HepG2 (cell line): ENCODE data around the gene TAF6L. TPM values are rescaled to one million over a fixed set of nuclear protein-coding genes. Genes with fewer than 3 reads are reported as not detected.

Source experiments
- TOE1 ChIP-seq: sonication (generic); formaldehyde crosslinking; IDR thresholded peaks from 2 replicates; pipeline ENCODE4 v1.4.0; 2020; ENCODE audit warnings: mild to moderate bottlenecking, missing genetic modification reagents
- TOPORS ChIP-seq: sonication (generic); formaldehyde crosslinking; IDR thresholded peaks from 2 replicates; pipeline ENCODE4 v1.8.0; 2023; ENCODE audit warnings: mild to moderate bottlenecking, missing genetic modification reagents
- ZC3H13 ChIP-seq: sonication (generic); formaldehyde crosslinking; IDR thresholded peaks from 2 replicates; pipeline ENCODE4 v1.8.1; 2023; ENCODE audit warnings: mild to moderate bottlenecking, missing genetic modification reagents, moderate library complexity
- ZNF160 ChIP-seq: sonication (generic); formaldehyde crosslinking; IDR thresholded peaks from 2 replicates; pipeline ENCODE4 v1.8.0; 2022; ENCODE audit warnings: mild to moderate bottlenecking, inconsistent platforms, missing genetic modification reagents
- ZNF563 ChIP-seq: sonication (generic); formaldehyde crosslinking; IDR thresholded peaks from 2 replicates; pipeline ENCODE4 v1.8.0; 2022; ENCODE audit warnings: mild to moderate bottlenecking, moderate library complexity, missing genetic modification reagents
- polyA plus RNA-seq, 8 experiments: library from polyadenylated mRNA; depleted of rRNA in 3 of 8; stranded (reverse) in 7 of 8; unstranded in 1 of 8; fragments of >200 nt; fragmentation: Illumina TruSeq in 4 of 8; extraction: Trizol in 4 of 8; gene quantifications; 2 replicates each; pipeline versions ENCODE4 v1.2.1 to v1.2.3, GENCODE V29; 2011 to 2016; ENCODE audit warnings: low read depth in 4 of 8, missing spikeins in 1 of 8, mixed read lengths in 1 of 8; ENCODE audit not compliant: insufficient read depth in 1 of 8
- total RNA-seq, 5 experiments: library from RNA; depleted of rRNA; stranded (reverse); fragments of >200 nt; fragmentation: Illumina TruSeq; extraction: Trizol; gene quantifications; 2 replicates each; pipeline ENCODE4 v1.2.3, GENCODE V29; 2016; ENCODE audit warnings: low read depth in 1 of 5
- TF ChIP-seq, protein P1 (sequence below): sonication (generic); formaldehyde crosslinking; IDR thresholded peaks from 2 replicates; pipeline ENCODE4 v1.5.1; 2020; ENCODE audit warnings: mild to moderate bottlenecking, missing genetic modification reagents, moderate library complexity
- TF ChIP-seq, protein P2 (sequence below): sonication (generic); formaldehyde crosslinking; IDR thresholded peaks from 2 replicates; pipeline ENCODE4 v1.5.0; 2020; ENCODE audit warnings: mild to moderate bottlenecking, missing genetic modification reagents, borderline replicate concordance
- TF ChIP-seq, protein P3 (sequence below): sonication (generic); formaldehyde crosslinking; IDR thresholded peaks from 2 replicates; pipeline ENCODE4 v1.4.0; 2020; ENCODE audit warnings: mild to moderate bottlenecking, missing genetic modification reagents, borderline replicate concordance

TAF6L gene
- total and polyA plus RNA-seq, 2 of the 13 experiments (the other 11 are each of a cell fraction or from before 2014, with no cell fraction given), result 12.6 to 19.4 TPM

DNA sequence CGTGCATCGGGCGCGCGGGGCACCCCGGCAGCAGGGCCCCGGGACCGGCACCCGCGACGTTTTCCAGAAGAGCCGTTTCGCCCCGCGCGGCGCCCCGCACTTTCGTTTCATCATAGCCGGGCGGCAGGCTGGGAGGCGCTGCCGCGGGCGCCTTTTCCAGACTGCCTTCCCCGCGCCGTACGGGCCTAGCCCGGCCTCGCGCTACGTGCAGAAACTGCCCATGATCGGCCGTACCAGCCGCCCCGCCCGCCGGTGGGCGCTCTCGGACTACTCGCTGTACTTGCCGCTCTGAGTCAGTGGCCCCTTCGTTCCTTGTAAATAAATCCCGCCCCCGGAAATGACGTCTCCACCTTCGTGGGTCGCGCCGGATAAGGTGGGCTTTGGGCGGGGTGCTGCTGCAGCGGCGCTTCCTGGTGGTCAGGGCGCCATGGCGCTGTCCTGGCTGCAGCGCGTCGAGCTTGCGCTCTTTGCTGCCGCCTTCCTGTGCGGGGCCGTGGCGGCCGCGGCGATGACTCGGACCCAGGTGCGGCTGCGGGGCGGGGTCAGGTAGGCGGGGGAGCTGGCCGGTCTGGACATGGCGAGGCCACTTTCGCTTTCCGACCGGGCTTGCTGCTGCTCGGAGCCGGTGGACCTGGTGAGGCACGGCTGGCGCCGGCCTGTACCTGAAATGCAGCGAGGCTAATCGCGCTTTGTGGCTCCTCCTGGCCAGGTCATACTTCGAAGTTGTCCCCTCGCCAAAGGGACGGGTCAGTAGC is 16.0 kb downstream of the TAF6L start, which contains the start of gene TMEM179B (continued):
- TF ChIP-seq ZNF563 (CRISPR knock-in tag) (peak; percentile 90; the same call in 1 of the 2 replicates), TOE1 (peak; percentile 82; the same call in 1 of the 2 replicates), TOPORS (CRISPR knock-in tag) (peak; percentile 97), ZNF160 (CRISPR knock-in tag) (peak; percentile 89), ZC3H13 (CRISPR knock-in tag) (peak; percentile 100)
- TF ChIP-seq, protein P1, sequence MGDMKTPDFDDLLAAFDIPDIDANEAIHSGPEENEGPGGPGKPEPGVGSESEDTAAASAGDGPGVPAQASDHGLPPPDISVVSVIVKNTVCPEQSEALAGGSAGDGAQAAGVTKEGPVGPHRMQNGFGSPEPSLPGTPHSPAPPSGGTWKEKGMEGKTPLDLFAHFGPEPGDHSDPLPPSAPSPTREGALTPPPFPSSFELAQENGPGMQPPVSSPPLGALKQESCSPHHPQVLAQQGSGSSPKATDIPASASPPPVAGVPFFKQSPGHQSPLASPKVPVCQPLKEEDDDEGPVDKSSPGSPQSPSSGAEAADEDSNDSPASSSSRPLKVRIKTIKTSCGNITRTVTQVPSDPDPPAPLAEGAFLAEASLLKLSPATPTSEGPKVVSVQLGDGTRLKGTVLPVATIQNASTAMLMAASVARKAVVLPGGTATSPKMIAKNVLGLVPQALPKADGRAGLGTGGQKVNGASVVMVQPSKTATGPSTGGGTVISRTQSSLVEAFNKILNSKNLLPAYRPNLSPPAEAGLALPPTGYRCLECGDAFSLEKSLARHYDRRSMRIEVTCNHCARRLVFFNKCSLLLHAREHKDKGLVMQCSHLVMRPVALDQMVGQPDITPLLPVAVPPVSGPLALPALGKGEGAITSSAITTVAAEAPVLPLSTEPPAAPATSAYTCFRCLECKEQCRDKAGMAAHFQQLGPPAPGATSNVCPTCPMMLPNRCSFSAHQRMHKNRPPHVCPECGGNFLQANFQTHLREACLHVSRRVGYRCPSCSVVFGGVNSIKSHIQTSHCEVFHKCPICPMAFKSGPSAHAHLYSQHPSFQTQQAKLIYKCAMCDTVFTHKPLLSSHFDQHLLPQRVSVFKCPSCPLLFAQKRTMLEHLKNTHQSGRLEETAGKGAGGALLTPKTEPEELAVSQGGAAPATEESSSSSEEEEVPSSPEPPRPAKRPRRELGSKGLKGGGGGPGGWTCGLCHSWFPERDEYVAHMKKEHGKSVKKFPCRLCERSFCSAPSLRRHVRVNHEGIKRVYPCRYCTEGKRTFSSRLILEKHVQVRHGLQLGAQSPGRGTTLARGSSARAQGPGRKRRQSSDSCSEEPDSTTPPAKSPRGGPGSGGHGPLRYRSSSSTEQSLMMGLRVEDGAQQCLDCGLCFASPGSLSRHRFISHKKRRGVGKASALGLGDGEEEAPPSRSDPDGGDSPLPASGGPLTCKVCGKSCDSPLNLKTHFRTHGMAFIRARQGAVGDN, result peak; percentile 91
- TF ChIP-seq, protein P2, sequence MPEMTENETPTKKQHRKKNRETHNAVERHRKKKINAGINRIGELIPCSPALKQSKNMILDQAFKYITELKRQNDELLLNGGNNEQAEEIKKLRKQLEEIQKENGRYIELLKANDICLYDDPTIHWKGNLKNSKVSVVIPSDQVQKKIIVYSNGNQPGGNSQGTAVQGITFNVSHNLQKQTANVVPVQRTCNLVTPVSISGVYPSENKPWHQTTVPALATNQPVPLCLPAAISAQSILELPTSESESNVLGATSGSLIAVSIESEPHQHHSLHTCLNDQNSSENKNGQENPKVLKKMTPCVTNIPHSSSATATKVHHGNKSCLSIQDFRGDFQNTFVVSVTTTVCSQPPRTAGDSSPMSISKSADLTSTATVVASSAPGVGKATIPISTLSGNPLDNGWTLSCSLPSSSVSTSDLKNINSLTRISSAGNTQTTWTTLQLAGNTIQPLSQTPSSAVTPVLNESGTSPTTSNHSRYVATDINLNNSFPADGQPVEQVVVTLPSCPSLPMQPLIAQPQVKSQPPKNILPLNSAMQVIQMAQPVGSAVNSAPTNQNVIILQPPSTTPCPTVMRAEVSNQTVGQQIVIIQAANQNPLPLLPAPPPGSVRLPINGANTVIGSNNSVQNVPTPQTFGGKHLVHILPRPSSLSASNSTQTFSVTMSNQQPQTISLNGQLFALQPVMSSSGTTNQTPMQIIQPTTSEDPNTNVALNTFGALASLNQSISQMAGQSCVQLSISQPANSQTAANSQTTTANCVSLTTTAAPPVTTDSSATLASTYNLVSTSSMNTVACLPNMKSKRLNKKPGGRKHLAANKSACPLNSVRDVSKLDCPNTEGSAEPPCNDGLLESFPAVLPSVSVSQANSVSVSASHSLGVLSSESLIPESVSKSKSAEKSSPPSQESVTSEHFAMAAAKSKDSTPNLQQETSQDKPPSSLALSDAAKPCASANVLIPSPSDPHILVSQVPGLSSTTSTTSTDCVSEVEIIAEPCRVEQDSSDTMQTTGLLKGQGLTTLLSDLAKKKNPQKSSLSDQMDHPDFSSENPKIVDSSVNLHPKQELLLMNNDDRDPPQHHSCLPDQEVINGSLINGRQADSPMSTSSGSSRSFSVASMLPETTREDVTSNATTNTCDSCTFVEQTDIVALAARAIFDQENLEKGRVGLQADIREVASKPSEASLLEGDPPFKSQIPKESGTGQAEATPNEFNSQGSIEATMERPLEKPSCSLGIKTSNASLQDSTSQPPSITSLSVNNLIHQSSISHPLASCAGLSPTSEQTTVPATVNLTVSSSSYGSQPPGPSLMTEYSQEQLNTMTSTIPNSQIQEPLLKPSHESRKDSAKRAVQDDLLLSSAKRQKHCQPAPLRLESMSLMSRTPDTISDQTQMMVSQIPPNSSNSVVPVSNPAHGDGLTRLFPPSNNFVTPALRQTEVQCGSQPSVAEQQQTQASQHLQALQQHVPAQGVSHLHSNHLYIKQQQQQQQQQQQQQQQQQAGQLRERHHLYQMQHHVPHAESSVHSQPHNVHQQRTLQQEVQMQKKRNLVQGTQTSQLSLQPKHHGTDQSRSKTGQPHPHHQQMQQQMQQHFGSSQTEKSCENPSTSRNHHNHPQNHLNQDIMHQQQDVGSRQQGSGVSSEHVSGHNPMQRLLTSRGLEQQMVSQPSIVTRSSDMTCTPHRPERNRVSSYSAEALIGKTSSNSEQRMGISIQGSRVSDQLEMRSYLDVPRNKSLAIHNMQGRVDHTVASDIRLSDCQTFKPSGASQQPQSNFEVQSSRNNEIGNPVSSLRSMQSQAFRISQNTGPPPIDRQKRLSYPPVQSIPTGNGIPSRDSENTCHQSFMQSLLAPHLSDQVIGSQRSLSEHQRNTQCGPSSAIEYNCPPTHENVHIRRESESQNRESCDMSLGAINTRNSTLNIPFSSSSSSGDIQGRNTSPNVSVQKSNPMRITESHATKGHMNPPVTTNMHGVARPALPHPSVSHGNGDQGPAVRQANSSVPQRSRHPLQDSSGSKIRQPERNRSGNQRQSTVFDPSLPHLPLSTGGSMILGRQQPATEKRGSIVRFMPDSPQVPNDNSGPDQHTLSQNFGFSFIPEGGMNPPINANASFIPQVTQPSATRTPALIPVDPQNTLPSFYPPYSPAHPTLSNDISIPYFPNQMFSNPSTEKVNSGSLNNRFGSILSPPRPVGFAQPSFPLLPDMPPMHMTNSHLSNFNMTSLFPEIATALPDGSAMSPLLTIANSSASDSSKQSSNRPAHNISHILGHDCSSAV (CRISPR knock-in tag), result no peak
- TF ChIP-seq, protein P3, sequence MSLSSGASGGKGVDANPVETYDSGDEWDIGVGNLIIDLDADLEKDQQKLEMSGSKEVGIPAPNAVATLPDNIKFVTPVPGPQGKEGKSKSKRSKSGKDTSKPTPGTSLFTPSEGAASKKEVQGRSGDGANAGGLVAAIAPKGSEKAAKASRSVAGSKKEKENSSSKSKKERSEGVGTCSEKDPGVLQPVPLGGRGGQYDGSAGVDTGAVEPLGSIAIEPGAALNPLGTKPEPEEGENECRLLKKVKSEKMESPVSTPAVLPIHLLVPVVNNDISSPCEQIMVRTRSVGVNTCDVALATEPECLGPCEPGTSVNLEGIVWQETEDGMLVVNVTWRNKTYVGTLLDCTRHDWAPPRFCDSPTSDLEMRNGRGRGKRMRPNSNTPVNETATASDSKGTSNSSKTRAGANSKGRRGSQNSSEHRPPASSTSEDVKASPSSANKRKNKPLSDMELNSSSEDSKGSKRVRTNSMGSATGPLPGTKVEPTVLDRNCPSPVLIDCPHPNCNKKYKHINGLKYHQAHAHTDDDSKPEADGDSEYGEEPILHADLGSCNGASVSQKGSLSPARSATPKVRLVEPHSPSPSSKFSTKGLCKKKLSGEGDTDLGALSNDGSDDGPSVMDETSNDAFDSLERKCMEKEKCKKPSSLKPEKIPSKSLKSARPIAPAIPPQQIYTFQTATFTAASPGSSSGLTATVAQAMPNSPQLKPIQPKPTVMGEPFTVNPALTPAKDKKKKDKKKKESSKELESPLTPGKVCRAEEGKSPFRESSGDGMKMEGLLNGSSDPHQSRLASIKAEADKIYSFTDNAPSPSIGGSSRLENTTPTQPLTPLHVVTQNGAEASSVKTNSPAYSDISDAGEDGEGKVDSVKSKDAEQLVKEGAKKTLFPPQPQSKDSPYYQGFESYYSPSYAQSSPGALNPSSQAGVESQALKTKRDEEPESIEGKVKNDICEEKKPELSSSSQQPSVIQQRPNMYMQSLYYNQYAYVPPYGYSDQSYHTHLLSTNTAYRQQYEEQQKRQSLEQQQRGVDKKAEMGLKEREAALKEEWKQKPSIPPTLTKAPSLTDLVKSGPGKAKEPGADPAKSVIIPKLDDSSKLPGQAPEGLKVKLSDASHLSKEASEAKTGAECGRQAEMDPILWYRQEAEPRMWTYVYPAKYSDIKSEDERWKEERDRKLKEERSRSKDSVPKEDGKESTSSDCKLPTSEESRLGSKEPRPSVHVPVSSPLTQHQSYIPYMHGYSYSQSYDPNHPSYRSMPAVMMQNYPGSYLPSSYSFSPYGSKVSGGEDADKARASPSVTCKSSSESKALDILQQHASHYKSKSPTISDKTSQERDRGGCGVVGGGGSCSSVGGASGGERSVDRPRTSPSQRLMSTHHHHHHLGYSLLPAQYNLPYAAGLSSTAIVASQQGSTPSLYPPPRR, result peak; percentile 83
